DMS53 treated with DMSO at 0.1 percent for 48 hours (cell line): ENCODE data around the gene DCST2.
A peak's percentile ranks its signal among the peaks of the same experiment; 100 is the strongest.
"Not testable (repeated sequence)": the region's sequence is repeated elsewhere in the genome, so short reads cannot be mapped to it uniquely, and the experiment has no call there.

ENCODE experiments used
- DNase-seq: peaks from one replicate; lab custom pipeline; 2025; ENCODE audit not compliant: unreplicated experiment; lab: John Stamatoyannopoulos, UW

DCST2 gene

GRCh38 chr1:155000726-155001424 lies 32.7 kb downstream of the DCST2 start:
- peak; percentile 89 for DNase-seq

GRCh38 chr1:155000411-155000725 lies 33.2 kb downstream of the DCST2 start:
- DNase-seq: no peak

DNA sequence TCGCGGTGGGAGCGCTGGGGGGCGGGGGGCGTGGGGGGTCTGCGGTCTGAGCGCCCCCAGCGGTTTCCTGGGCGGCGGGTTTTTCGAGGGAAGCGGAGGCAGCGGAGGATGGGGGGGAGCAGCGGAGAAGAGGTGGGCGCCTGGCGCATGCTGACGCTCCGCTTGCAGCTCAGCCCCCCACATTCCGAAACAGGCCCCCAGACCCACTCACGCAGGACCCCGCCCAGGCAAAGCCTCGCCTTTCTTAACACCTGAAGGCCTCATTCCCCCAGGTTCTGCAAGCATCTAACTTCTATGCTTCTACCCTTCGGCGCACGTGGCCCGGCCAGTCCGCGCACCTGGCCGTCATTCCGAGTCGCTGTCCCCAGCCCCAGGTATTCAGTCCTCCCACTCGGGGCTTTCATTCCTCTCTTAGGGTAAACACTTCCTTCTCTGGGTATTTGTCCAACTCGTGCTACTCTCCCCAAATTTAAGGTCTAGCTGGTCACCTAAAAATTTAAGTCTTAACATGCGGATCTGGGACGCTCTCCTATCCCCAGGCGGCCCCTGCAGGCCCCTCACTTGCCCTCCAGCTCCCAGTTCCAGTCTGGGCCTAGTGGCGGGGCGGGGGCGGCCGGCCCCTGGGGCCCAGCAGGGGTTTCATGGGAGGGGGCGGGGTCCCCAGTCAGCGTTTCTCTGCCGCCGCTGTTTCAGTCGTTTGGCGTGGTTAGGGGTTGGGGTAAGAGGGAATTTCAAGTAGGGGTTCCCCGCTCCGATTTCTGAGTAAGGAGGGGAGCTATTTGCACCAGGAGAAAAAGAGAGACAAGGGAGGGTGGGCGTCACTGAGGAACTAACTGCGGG lies 33.8 kb downstream of the DCST2 start:
- peak; percentile 65 for DNase-seq

- peak; percentile 23 for DNase-seq
Measured at GRCh38 chr1:154998818-154999570, 34.6 kb downstream of the DCST2 start.

- no peak for DNase-seq
Measured at GRCh38 chr1:154998201-154998780, 35.3 kb downstream of the DCST2 start.

GRCh38 chr1:154996966-154997701 lies 36.4 kb downstream of the DCST2 start:
- DNase-seq: no peak

- peak; percentile 21 for DNase-seq
Measured at GRCh38 chr1:154995301-154995983, 38.1 kb downstream of the DCST2 start.

- no peak for DNase-seq
Measured at GRCh38 chr1:154994591-154994990, 39.0 kb downstream of the DCST2 start.

- no peak for DNase-seq
Measured at GRCh38 chr1:154994269-154994587, 39.4 kb downstream of the DCST2 start.

- no peak for DNase-seq
Measured at GRCh38 chr1:154993572-154994268, 39.9 kb downstream of the DCST2 start, which contains the start of gene LENEP. Gene LENEP, plus strand, starts transcription at chr1:154993586. Its CDS starts 22 bp downstream, at chr1:154993608.

GRCh38 chr1:154992721-154993571 lies 40.6 kb downstream of the DCST2 start:
- DNase-seq: no peak

GRCh38 chr1:154990276-154990675 lies 43.3 kb downstream of the DCST2 start:
- no peak for DNase-seq

- DNase-seq: no peak
Measured at GRCh38 chr1:154989195-154989860, 44.3 kb downstream of the DCST2 start.

DNA sequence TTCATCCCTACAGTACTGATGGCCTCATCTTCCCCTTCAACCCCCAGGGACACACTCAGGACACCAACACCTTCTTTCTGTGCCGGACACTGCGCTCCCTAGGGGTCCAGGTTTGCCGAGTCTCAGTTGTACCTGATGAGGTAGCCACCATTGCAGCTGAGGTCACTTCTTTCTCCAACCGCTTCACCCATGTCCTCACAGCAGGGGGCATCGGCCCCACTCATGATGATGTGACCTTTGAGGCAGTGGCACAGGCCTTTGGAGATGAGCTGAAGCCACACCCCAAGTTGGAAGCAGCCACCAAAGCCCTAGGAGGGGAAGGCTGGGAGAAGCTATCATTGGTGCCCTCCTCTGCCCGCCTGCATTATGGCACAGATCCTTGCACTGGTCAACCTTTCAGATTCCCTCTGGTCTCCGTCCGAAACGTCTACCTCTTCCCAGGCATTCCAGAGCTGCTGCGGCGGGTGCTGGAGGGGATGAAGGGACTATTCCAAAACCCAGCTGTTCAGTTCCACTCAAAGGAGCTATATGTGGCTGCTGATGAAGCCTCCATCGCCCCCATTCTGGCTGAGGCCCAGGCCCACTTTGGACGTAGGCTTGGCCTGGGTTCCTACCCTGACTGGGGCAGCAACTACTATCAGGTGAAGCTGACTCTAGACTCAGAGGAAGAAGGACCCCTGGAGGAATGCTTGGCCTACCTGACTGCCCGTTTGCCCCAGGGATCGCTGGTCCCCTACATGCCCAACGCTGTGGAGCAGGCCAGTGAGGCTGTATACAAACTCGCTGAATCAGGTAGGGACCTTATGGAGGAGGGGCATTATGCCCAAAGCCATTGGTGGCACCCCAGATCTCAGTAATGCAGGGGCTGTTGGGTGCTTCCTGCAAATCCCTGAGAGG lies 45.3 kb downstream of the DCST2 start:
- no peak for DNase-seq

- DNase-seq: no peak
Measured at GRCh38 chr1:154987326-154987725, 46.3 kb downstream of the DCST2 start.

- not testable (repeated sequence) for DNase-seq
Measured at GRCh38 chr1:154986736-154987135, 46.8 kb downstream of the DCST2 start.
